Thymus (tissue), 11 donors: Measurements from ENCODE around the gene TMUB1. TPM values are rescaled to one million over a fixed set of nuclear protein-coding genes. Genes with fewer than 3 reads are reported as not detected.

Source experiments
- DNase-seq, 9 donors: peaks; one replicate each; pipeline ENCODE4 v3.0.0-alpha.2; 2013; ENCODE audit warnings: low spot score in 9 of 9, low read depth in 6 of 9, missing footprints in 1 of 9
- H3K27ac ChIP-seq, 2 donors: one replicate each; pipeline ENCODE4 v1.5.1; 2013; ENCODE audit warnings: control low read depth in 1 of 2, low read depth in 1 of 2, low read length in 1 of 2, mild to moderate bottlenecking in 1 of 2, moderate library complexity in 1 of 2
- H3K27me3 ChIP-seq, 2 donors: one replicate each; pipeline ENCODE4 v1.5.1; 2013; ENCODE audit warnings: low read length in 1 of 2; ENCODE audit not compliant: control insufficient read depth in 2 of 2, insufficient read depth in 1 of 2
- H3K36me3 ChIP-seq, 2 donors: one replicate each; pipeline ENCODE4 v1.5.1; 2013; ENCODE audit warnings: low read length in 1 of 2, mild to moderate bottlenecking in 1 of 2, moderate library complexity in 1 of 2; ENCODE audit not compliant: control insufficient read depth in 2 of 2, insufficient read depth in 2 of 2
- H3K4me1 ChIP-seq, 2 donors: one replicate each; pipeline ENCODE4 v1.5.1; 2013; ENCODE audit warnings: low read length in 2 of 2; ENCODE audit not compliant: control insufficient read depth in 2 of 2, insufficient read depth in 2 of 2
- H3K4me3 ChIP-seq, 2 donors: one replicate each; pipeline ENCODE4 v1.5.1; 2013; ENCODE audit warnings: low read length in 2 of 2, control low read depth in 1 of 2, mild to moderate bottlenecking in 1 of 2
- H3K9me3 ChIP-seq, 2 donors: one replicate each; pipeline ENCODE4 v1.5.1; 2013; ENCODE audit warnings: low read length in 1 of 2, mild to moderate bottlenecking in 1 of 2; ENCODE audit not compliant: control insufficient read depth in 2 of 2, insufficient read depth in 1 of 2
- WGBS: extraction: QIAGEN DNeasy Blood & Tissue Kit; methylation state at CpG from one replicate; pipeline ENCODE4 v1.1.7; 2013; 5-methylcytosine and 5-hydroxymethylcytosine counted together
- polyA plus RNA-seq: library from polyadenylated mRNA; stranded (reverse); fragments of 200-250 nt; gene quantifications from one replicate; pipeline ENCODE4 v1.2.3, GENCODE V29; 2013
- total RNA-seq: library from RNA; stranded (reverse); fragments of 120-200 nt; gene quantifications from one replicate; pipeline ENCODE4 v1.2.4, GENCODE V29; 2013
- donor health status: healthy.

The TMUB1 gene
- total and polyA plus RNA-seq, 2 donors = 17.0 to 68.4 TPM

- Histone ChIP-seq H3K27ac (no peak overlapping the region), H3K4me3 (no peak overlapping the region), H3K9me3 (no peaks in the 10 kb centered on the region), H3K4me1 (no peaks in the 10 kb centered on the region), H3K36me3 (no peaks in the 10 kb centered on the region), H3K27me3 (peaks cover 0 to 34% of the 10 kb centered on the region in 2 donors)
- 91% methylated on average over 28 of the region's 28 CpGs for WGBS
- no peak for DNase-seq
Observed at GRCh38 chr7:151129117-151129959, 46.0 kb upstream of the TMUB1 start.

DNA sequence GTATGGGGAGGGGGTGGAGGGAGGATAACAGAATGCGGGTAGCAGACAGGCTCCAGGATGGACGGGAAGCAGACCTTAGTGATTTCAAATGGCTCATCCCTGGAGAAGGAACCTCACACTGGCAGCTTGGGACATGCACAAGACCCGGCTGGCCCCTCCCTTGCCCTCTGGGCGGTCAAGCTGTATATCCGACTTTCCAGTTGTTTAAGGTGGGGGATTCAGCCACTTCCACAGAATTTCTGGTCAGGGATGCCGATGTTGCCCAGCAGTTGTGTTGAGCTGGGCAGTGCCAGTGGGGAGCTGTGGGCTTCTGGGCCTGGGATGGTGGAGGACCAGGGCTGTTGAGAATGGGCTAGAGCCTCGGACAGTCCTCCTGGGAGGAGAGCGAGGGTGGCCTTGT, 45.4 kb upstream of the TMUB1 start:
- WGBS = 98% methylated on average over 8 of the region's 8 CpGs
- H3K27me3 ChIP-seq = peaks cover 0 to 38% of the 10 kb centered on the region in 2 donors
- peaks cover 0 to 4% of the 10 kb centered on the region in 2 donors for H3K9me3 ChIP-seq
- no peak for DNase-seq
- no peak overlapping the region for H3K27ac ChIP-seq
- H3K36me3 ChIP-seq = no peaks in the 10 kb centered on the region
- H3K4me3 ChIP-seq = no peak overlapping the region
- H3K4me1 ChIP-seq = peaks cover 0 to 2% of the 10 kb centered on the region in 2 donors

DNA sequence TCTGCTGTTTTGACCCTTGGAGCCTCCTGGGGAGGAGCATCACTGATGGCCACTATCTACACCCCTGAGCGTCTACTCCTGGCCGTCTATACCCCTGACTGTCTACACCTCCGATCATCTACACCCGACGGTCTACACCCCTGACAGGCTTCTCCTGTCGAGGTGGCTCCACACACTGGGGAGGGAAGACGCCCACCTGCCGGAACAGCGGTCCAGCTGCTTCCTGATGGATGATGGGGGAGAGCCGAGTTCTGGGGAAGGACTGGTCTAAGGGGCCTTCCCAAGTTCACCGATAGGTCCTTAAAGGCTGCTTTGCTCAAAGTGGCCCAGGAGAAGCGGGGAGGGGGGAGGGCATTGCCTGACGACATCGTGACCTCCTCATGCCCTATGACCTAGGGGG, 44.9 kb upstream of the TMUB1 start:
- Histone ChIP-seq H3K4me3 (no peak overlapping the region), H3K27ac (no peak overlapping the region), H3K4me1 (peaks cover 0 to 2% of the 10 kb centered on the region in 2 donors), H3K27me3 (peaks cover 0 to 38% of the 10 kb centered on the region in 2 donors), H3K9me3 (peaks cover 0 to 6% of the 10 kb centered on the region in 2 donors), H3K36me3 (peaks cover 0 to under 1% of the 10 kb centered on the region in 2 donors)
- 86% methylated on average over 14 of the region's 14 CpGs for WGBS
- no peak for DNase-seq

- Histone ChIP-seq H3K36me3 (peaks cover 0 to 4% of the 10 kb centered on the region in 2 donors), H3K27me3 (peaks cover 0 to 38% of the 10 kb centered on the region in 2 donors), H3K27ac (no peak overlapping the region), H3K4me3 (no peak overlapping the region), H3K4me1 (peaks cover 0 to 2% of the 10 kb centered on the region in 2 donors), H3K9me3 (peaks cover 0 to 6% of the 10 kb centered on the region in 2 donors)
- no peak for DNase-seq
- WGBS = 91% methylated on average over 19 of the region's 19 CpGs
Observed at GRCh38 chr7:151126491-151127137, 43.3 kb upstream of the TMUB1 start.

- Histone ChIP-seq H3K4me3 (no peak overlapping the region), H3K9me3 (peaks cover 0 to 6% of the 10 kb centered on the region in 2 donors), H3K27me3 (peaks cover 0 to 38% of the 10 kb centered on the region in 2 donors), H3K4me1 (peaks cover 0 to 2% of the 10 kb centered on the region in 2 donors), H3K36me3 (peaks cover 0 to 4% of the 10 kb centered on the region in 2 donors), H3K27ac (no peak overlapping the region)
- 93% methylated on average over 58 of the region's 58 CpGs for WGBS
- DNase-seq = no peak
Observed at GRCh38 chr7:151125846-151126481, 42.7 kb upstream of the TMUB1 start.

DNA sequence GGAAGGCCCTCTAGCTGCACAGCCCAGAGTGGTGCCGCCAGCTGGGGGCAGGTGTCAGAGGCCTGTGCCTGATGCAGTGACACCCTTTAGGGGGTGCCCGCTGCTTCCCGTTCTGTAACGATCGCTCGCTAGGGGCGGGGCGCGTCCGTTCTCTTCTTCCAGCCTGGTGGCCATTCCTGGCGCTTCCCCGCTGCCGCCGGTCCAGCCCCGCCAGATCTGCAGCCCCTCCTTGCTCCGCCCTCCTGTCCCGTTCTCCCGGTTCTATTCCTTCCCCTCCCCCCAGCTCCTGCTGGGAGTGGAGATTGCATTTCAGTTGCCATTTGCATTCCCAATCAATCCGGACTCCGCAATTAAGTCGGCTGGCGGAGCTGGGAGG, 42.2 kb upstream of the TMUB1 start:
- H3K9me3 ChIP-seq = peaks cover 0 to 6% of the 10 kb centered on the region in 2 donors
- H3K36me3 ChIP-seq = peaks cover 0 to 4% of the 10 kb centered on the region in 2 donors
- H3K27ac ChIP-seq = no peak overlapping the region
- H3K4me1 ChIP-seq = peaks cover 0 to 2% of the 10 kb centered on the region in 2 donors
- DNase-seq = no peak
- 91% methylated on average over 22 of the region's 22 CpGs for WGBS
- H3K4me3 ChIP-seq = no peak overlapping the region
- H3K27me3 ChIP-seq = peaks cover 0 to 38% of the 10 kb centered on the region in 2 donors

DNA sequence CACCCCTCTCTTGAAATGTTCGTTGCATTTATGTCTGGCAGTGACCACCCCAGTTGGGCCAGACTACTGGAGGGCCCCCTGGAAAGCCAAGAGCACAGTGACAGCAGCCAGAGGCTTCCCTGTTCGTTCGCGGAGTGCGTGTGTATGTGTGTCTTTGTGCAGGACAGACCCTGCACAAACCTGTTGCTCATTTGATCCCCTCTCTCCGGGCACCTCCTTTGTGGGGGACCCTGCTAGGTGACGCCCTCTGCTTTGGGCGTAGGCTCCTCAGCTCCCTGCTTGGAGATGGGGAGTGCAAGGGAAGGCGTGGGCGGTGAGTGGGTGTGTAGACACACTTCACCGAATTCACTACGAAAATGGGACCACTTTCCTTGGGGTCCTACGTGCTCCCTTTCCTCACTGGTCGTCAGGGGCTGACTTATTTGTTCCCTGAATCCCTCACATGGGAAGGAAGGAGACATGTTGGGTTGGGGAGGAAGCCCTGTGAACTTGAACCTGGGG, 41.7 kb upstream of the TMUB1 start:
- Histone ChIP-seq H3K36me3 (peaks cover 0 to 4% of the 10 kb centered on the region in 2 donors), H3K9me3 (peaks cover 0 to 6% of the 10 kb centered on the region in 2 donors), H3K4me1 (peaks cover 0 to 2% of the 10 kb centered on the region in 2 donors), H3K4me3 (no peak overlapping the region), H3K27me3 (peaks cover 0 to 38% of the 10 kb centered on the region in 2 donors), H3K27ac (no peak overlapping the region)
- DNase-seq = no peak
- 96% methylated on average over 14 of the region's 14 CpGs for WGBS

DNA sequence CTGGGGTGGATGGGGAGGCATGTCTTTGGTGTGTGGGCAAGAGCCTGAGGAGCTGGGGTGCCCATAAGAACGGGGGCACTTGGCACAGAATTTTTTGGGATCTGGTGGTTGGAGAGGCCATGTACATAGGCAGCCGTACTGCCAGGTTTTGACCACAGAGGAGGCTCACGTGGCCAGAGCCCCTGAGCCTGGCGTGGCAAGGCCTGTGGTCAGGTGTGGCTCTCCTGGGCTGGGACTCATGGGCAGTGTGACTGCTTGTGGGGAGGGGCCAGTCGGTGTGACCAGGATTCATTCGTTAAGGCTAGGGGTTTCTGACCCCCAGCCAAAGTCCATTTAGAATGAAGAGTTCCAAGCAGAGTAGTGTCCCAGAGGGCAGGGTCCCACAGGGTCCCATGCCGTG, 41.2 kb upstream of the TMUB1 start:
- H3K4me1 ChIP-seq = peaks cover 0 to 2% of the 10 kb centered on the region in 2 donors
- H3K27me3 ChIP-seq = peaks cover 0 to 38% of the 10 kb centered on the region in 2 donors
- WGBS = 96% methylated on average over 7 of the region's 7 CpGs
- no peak overlapping the region for H3K27ac ChIP-seq
- no peak overlapping the region for H3K4me3 ChIP-seq
- no peak for DNase-seq
- H3K36me3 ChIP-seq = peaks cover 0 to 4% of the 10 kb centered on the region in 2 donors
- H3K9me3 ChIP-seq = peaks cover 0 to 6% of the 10 kb centered on the region in 2 donors
